ENCODE results near the gene CDK14.

Gene CDK14

DNA sequence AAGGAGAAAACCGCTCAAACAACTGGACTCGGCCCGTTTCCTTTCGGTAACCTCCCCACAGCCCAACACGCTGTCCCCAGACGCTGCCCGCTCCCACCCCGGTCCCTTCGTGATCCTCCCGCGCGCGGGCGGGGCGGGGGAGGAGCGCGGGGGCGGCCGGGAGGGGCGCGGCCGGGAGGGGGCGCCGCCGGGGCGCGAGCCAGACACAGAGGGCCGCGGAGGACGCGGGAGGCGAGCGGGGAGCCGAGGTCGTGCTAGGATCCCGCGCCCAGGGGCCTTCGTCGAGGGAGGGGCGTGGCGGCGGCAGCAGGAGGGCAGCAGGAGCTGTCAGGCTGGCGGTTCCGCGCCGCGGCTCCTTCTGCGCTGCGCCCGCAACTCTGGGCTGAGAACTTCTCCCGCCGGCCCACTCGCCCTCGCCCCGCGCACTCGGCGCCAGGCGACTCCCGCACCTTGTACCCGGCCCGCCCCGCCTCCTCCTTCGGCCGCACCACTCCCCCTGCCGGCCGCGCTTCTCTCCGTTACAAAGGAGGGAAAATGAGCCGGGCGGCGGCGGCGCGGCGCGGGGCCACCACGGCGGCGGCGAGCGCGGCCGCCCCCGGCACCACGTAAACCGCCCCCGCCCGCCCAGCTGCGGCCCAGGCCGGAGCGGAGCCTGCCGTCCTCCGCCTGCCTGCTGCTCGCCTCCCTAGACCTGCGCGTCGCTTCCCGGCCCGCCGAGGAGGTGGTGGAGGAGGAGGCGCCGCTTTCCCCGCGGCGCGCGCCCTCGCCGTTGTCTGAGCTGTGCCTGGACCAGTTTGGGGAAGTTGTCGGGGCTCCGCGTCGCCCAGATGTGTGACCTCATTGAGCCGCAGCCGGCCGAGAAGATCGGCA lies at the start of gene CDK14:
TSS of gene CDK14 (plus strand) at position 521 of the 870 bp plus-strand sequence. CDS start at position 828, 307 bp downstream.
- no peak for DNase-seq

DNA sequence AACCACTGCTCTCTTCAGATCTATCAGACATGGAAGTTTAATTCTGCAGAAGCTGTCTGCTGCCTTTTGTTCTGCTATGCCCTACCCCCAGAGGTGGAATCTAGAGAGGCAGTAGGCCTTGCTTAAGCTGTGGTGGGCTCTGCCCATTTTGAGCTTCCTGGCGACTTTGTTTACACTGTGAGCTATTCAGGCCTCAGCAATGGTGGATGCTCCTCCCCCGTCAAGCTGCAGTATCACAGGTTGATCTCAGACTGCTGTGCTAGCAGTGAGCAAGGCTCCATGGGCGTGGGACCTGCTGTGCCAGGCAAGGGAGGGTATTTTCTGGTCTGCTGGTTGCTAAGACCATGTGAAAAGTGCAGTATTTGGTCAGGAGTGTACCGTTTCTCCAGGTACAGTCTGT lies 45.1 kb upstream of the CDK14 start:
- no peak for DNase-seq

DNA sequence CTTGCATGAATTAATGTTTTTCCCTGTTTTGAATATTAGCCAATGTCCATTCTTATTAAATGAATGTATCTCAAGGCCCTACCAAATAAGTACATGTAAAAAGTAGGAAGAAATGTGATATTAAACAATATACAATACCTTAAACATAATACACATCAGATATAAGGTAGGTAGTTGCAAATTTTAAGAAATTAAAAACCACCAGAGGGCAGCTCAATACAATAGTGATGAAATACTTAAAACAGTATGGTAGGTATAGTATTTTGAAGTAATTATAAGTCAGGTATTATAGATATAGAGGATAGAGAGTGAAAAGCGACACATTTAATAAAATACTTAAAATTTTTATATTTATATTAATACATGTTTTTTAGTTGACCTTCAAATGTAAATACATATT lies 43.6 kb upstream of the CDK14 start:
- no peak for DNase-seq

GRCh38 chr7:90560730-90561129 lies 35.4 kb upstream of the CDK14 start:
- no peak for DNase-seq

- DNase-seq: no peak
These were observed 32.8 kb upstream of the CDK14 start for GRCh38 chr7:90563286-90563685.

DNA sequence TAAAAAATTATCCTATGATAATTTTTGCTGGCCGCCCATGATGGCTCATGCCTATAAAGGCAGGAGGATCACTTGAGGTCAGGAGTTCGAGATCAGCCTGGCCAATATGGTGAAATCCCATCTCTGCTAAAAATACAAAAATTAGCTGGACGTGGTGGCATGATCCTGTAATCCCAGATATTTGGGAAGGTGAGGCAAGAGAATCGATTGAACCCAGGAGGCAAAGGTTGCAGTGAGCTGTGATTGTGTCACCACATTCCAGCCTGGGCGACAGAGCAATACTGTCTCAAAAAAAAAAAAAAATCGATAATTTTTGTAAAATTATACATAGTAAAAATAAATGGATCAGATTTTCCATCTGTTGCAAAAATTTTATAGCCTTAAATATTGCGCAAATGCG lies 31.7 kb upstream of the CDK14 start:
- no peak for DNase-seq

DNA sequence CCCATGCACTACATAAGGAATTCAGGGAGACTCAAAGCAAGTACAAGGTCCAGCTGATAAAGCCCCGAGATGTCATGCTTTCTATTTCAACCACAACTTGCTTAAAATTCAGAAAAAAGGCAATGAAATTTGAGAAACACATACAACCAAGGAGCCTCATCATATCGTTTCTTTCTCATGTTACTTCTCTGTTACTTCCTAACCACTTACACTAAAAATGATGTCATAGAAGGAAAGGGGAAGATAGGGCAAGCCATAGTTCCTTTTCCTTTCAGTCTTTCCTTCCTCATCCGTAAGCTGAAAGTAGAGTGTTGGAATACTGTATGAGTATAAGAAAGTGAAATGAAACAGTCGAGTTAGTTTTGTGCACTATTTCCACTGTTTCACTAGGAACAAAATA lies 27.9 kb upstream of the CDK14 start:
- no peak for DNase-seq

DNA sequence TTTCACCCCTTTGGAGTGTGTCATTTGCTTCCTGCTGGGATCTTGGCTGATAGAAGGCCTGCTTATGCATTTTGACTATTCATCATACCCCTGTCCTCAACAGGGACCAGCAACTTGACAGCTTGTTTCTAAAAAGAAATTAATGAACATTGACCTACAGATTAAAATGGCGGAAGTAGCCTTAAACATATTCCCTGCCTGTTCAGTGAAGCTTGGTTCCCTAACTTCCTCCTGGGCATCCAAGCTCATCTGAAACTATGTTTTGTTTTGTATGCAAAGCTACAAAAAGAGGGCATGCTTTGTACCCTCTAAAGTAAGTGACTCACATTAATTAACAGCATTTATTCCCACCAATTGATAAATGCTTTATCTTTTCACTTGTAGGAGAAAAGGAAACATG lies 26.8 kb upstream of the CDK14 start:
- DNase-seq: no peak

DNA sequence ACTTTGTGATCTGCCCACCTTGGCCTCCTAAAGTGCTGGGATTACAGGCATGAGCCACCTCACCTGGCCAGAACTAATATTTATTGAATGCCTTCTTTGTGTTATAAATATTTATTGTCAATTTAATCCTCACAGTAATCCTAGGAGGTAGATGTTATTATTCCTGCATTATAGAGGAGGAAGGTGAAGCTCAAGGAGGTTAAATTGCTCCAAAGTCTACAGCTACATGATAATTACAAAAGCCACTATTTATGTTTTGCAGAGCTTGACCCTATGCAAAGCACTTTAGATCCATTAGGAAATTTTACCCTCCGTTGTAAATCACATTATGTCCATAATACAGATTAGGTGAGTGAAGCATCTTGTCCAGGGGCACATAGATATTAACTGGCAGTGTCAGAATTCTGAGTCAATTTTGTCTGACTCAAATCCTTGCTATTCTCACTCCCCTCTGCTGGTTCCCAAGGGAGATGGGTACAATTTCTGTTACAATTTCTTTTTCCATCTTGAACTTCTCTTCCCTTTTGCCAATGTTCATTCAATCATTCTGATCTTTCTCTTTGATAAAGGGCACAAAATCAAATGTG lies 25.7 kb upstream of the CDK14 start:
- no peak for DNase-seq

DNA sequence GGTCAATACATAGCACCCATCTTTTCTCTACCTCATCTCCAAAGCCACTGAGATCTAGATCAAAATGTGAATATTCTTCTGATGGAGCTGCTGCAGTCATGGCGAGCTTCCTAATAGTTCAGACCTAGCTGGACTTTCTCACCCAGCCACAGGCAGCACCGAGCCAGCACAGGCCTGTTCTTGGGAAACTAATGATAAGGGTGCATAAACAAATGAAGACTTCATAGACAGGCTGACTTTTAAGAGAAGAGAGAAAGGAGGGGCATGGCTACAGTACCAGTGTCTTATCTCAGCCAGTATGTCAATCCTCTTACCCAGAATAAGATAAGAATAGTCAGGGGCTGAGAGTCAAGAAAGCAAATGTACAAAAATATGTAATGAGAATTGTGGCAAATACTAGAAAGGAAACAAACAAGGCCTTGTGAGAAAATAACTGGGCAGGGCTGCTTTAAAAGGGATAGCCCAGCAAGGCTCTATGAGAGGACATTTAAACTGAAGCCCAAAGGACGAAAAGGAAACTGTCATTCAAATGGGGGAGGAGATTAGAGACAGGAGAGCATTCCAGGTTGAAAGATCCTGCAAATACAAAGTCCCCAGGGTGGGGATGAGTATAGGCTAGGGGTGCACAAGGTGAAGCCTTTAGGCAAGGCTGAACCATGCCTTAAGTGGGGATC lies 21.8 kb upstream of the CDK14 start:
- DNase-seq: no peak

GRCh38 chr7:90574820-90575187 lies 21.3 kb upstream of the CDK14 start:
- DNase-seq: no peak

GRCh38 chr7:90579181-90579688 lies 16.9 kb upstream of the CDK14 start:
- DNase-seq: no peak

- DNase-seq: no peak
These were observed 16.1 kb upstream of the CDK14 start for GRCh38 chr7:90580051-90580450.

DNA sequence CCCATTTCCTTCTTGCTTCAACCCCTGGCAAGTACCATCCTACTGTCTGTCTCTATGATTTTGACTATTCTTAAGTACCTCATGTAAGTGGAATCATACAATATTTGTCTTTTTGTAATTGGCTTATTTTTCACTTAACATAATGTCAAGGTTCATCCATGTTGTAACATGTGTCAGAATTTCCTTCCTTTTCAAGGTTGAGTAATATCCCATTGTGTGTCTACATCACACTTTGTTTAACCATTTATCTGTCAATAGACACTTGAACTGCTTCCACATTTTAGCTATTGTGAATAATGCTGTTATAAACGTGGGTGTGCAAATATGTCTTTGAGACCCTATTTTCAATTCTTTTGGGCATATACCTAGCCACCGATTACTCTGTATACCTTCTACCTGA lies 14.0 kb upstream of the CDK14 start:
- no peak for DNase-seq

DNA sequence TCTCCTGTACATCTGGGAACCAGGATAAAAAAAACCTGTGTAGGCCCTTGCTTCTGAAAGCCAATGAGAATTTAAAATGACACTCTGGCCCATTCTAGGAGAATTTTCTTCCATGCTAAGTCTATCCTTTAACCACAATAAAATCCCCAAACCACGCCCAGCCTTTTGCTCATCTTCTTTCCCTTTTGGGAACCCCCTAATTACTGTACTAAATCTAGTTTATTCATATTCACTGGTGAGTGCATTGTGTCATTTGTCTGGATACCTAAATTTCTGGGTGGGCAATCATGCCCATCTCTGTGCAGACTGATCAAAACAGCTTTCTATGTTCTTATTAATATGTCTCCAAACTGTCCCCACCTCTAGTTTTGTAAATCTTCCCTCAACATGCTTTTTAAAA lies 11.7 kb upstream of the CDK14 start:
- DNase-seq: no peak

GRCh38 chr7:90586091-90586490 lies 10.0 kb upstream of the CDK14 start:
- no peak for DNase-seq

DNA sequence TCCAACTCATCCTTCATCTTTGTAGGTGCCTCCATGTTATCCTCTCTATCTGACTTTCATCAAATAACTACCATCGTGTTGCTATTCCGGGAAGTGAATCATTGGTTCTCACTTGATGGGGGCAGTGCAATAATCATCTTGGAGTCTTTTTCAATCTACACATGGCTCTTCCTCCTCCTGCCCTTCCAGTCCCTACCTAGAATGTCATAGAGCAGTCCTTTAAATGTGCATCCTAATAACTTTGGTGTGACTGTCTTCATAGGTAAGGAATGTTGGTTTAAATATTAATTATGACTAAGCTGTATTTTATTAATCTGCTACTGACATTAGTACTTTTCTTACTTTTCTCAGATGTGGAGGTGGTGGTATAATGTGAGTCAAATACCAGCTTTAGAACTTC lies 8.4 kb upstream of the CDK14 start:
- no peak for DNase-seq

- DNase-seq: no peak
These were observed 4.1 kb upstream of the CDK14 start for GRCh38 chr7:90592033-90592432.

GRCh38 chr7:90593205-90593604 lies 2.9 kb upstream of the CDK14 start:
- DNase-seq: no peak

- no peak for DNase-seq
These were observed 1.3 kb upstream of the CDK14 start for GRCh38 chr7:90594751-90595317.

DNA sequence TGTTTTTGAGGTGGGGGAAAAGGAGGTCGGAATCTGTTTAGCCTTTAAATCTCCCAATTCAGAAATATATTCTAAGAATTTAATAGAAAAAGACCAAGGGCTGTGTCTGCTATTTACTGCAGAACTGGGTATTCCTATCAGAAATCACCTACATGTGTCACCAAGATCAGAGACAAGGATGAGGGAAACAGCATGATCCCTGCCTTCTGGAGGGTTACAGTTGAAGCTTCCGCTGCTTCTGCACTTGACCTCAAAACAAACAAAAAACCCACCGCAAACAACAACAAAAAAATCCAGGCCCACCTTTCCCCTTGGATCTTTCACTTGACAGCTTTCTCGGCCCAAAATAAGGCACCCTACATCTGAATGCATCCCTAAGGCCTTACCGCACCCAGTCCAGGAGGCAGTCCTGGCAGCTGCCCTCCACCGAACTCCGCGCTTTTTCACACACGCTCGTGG lies 750 bp upstream of the CDK14 start:
- DNase-seq: no peak

GRCh38 chr7:90596671-90597562 lies 796 bp downstream of the CDK14 start:
- no peak for DNase-seq
